ENCODE data around the gene RAB40C.

DNA sequence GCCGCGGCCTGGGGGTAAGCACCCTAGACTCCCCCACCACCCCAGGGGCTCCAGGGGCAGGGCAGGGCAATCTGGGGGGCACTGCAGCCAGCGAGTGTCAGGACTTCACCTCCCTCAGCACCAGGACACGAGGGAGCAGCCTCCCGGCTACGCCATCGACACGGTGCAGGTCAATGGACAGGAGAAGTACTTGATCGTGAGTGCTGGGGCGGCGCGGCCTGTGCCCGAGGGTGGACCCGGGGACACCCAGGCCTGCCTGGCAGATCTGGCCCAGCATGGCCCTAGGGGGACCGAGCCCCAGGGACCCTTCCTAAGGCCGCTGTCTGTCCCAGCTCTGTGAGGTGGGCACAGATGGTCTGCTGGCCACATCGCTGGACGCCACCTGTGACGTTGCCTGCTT is 82.5 kb downstream of the RAB40C start:
- TF ChIP-seq, protein P1, sequence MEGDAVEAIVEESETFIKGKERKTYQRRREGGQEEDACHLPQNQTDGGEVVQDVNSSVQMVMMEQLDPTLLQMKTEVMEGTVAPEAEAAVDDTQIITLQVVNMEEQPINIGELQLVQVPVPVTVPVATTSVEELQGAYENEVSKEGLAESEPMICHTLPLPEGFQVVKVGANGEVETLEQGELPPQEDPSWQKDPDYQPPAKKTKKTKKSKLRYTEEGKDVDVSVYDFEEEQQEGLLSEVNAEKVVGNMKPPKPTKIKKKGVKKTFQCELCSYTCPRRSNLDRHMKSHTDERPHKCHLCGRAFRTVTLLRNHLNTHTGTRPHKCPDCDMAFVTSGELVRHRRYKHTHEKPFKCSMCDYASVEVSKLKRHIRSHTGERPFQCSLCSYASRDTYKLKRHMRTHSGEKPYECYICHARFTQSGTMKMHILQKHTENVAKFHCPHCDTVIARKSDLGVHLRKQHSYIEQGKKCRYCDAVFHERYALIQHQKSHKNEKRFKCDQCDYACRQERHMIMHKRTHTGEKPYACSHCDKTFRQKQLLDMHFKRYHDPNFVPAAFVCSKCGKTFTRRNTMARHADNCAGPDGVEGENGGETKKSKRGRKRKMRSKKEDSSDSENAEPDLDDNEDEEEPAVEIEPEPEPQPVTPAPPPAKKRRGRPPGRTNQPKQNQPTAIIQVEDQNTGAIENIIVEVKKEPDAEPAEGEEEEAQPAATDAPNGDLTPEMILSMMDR (IDR thresholded peaks at IDR 0.05), result no peak
- TF ChIP-seq ZFX (IDR thresholded peaks at IDR 0.05; ENCODE audit: borderline replicate concordance), result no peak

All from 22Rv1 (cell line).